NCI-H2081 treated with DMSO at 0.1 percent for 48 hours (cell line): ENCODE results near the gene MAGI2.

Experiments used
- DNase-seq: peaks from one replicate; lab custom pipeline; 2025; lab: John Stamatoyannopoulos, UW

MAGI2 gene

GRCh38 chr7:78175330-78176100, 1278.0 kb downstream of the MAGI2 start:
- no peak for DNase-seq

GRCh38 chr7:78173666-78174065, 1279.8 kb downstream of the MAGI2 start:
- DNase-seq: no peak

- DNase-seq: no peak
Observed at GRCh38 chr7:78172933-78173591, 1280.4 kb downstream of the MAGI2 start.

GRCh38 chr7:78172267-78172757, 1281.2 kb downstream of the MAGI2 start:
- DNase-seq: peak; percentile 75

- no peak for DNase-seq
Observed at GRCh38 chr7:78171398-78171797, 1282.1 kb downstream of the MAGI2 start.

GRCh38 chr7:78170815-78171214, 1282.7 kb downstream of the MAGI2 start:
- DNase-seq: no peak

- no peak for DNase-seq
Observed at GRCh38 chr7:78169992-78170391, 1283.5 kb downstream of the MAGI2 start.

GRCh38 chr7:78168865-78169264, 1284.6 kb downstream of the MAGI2 start:
- DNase-seq: no peak

GRCh38 chr7:78167860-78168259, 1285.6 kb downstream of the MAGI2 start:
- no peak for DNase-seq

- no peak for DNase-seq
Observed at GRCh38 chr7:78165854-78166253, 1287.6 kb downstream of the MAGI2 start.

- DNase-seq: no peak
Observed at GRCh38 chr7:78165454-78165853, 1288.0 kb downstream of the MAGI2 start.

- DNase-seq: no peak
Observed at GRCh38 chr7:78164459-78164858, 1289.0 kb downstream of the MAGI2 start.

GRCh38 chr7:78161781-78162180, 1291.7 kb downstream of the MAGI2 start:
- DNase-seq: no peak

GRCh38 chr7:78159545-78159944, 1293.9 kb downstream of the MAGI2 start:
- no peak for DNase-seq

- no peak for DNase-seq
Observed at GRCh38 chr7:78153285-78153684, 1300.2 kb downstream of the MAGI2 start.

- DNase-seq: peak; percentile 19
Observed at GRCh38 chr7:78151229-78151628, 1302.2 kb downstream of the MAGI2 start.

GRCh38 chr7:78149787-78150186, 1303.7 kb downstream of the MAGI2 start:
- DNase-seq: no peak

- no peak for DNase-seq
Observed at GRCh38 chr7:78148166-78148894, 1305.1 kb downstream of the MAGI2 start.

- DNase-seq: no peak
Observed at GRCh38 chr7:78146546-78146945, 1306.9 kb downstream of the MAGI2 start.

- DNase-seq: no peak
Observed at GRCh38 chr7:78143661-78144060, 1309.8 kb downstream of the MAGI2 start.

- no peak for DNase-seq
Observed at GRCh38 chr7:78141522-78142281, 1311.8 kb downstream of the MAGI2 start.

- no peak for DNase-seq
Observed at GRCh38 chr7:78140109-78140508, 1313.4 kb downstream of the MAGI2 start.
